Mesenchymal stem cell (in vitro differentiated cells and primary cell): ENCODE results near the gene WFDC9.
A peak's percentile ranks its signal among the peaks of the same experiment; 100 is the strongest.
"Not testable (repeated sequence)": the region's sequence is repeated elsewhere in the genome, so short reads cannot be mapped to it uniquely, and the experiment has no call there.

Experiments used
- DNase-seq: peaks from one replicate; pipeline ENCODE4 v3.0.0-alpha.2; 2013
- H2AFZ ChIP-seq: one replicate; pipeline ENCODE4 v1.6.1; 2013; ENCODE audit warnings: low read depth, mild to moderate bottlenecking, control low read depth, inconsistent platforms, low read length, moderate library complexity
- H2AK5ac ChIP-seq: 2 replicates; pipeline ENCODE4 v1.6.1; 2013; ENCODE audit warnings: low read length, moderate library complexity, mild to moderate bottlenecking, inconsistent platforms; ENCODE audit not compliant: severe bottlenecking
- H2BK120ac ChIP-seq: one replicate; pipeline ENCODE4 v1.6.1; 2013; ENCODE audit warnings: low read depth, mild to moderate bottlenecking, inconsistent platforms, low read length, moderate library complexity
- H2BK12ac ChIP-seq, 2 experiments: one replicate each; pipeline ENCODE4 v1.6.1; 2013; ENCODE audit warnings: inconsistent platforms in 2 of 2, low read length in 2 of 2, mild to moderate bottlenecking in 2 of 2, moderate library complexity in 2 of 2, control low read depth in 1 of 2
- H2BK15ac ChIP-seq: one replicate; pipeline ENCODE4 v1.6.1; 2013; ENCODE audit warnings: mild to moderate bottlenecking, low read depth, inconsistent platforms; ENCODE audit not compliant: poor library complexity, severe bottlenecking
- H2BK5ac ChIP-seq: 2 replicates; pipeline ENCODE4 v1.6.1; 2013; ENCODE audit warnings: low read depth, mild to moderate bottlenecking, low read length, control low read depth, inconsistent platforms; ENCODE audit not compliant: poor library complexity, severe bottlenecking
- H3K14ac ChIP-seq, 2 experiments: one replicate each; pipeline ENCODE4 v1.6.1; 2013; ENCODE audit warnings: inconsistent platforms in 2 of 2, low read length in 2 of 2, control low read depth in 1 of 2, mild to moderate bottlenecking in 1 of 2, moderate library complexity in 1 of 2
- H3K18ac ChIP-seq, 2 experiments: one replicate each; pipeline ENCODE4 v1.6.1; 2013; ENCODE audit warnings: inconsistent platforms in 2 of 2, low read length in 2 of 2, control low read depth in 1 of 2, low read depth in 1 of 2, mild to moderate bottlenecking in 1 of 2
- H3K23ac ChIP-seq, 2 experiments: one replicate each; pipeline ENCODE4 v1.6.1; 2013; ENCODE audit warnings: inconsistent platforms in 2 of 2, low read length in 2 of 2, mild to moderate bottlenecking in 2 of 2, moderate library complexity in 2 of 2, control low read depth in 1 of 2
- H3K27ac ChIP-seq: 2 replicates; pipeline ENCODE4 v1.5.1; 2013; ENCODE audit warnings: mild to moderate bottlenecking, moderate library complexity, low read length, control low read depth, inconsistent platforms; ENCODE audit not compliant: poor library complexity, severe bottlenecking
- H3K27me3 ChIP-seq, 2 experiments: 2 replicates each; pipeline versions ENCODE4 v1.6.1 to v1.7.0; 2013; ENCODE audit warnings: low read length in 2 of 2, mild to moderate bottlenecking in 2 of 2, moderate library complexity in 2 of 2, control low read depth in 1 of 2, inconsistent platforms in 1 of 2; ENCODE audit not compliant: control insufficient read depth in 1 of 2, insufficient read depth in 1 of 2
- H3K36me3 ChIP-seq, 2 experiments: 2 replicates each; pipeline versions ENCODE4 v1.6.1 to v1.7.0; 2013; ENCODE audit warnings: low read length in 2 of 2, control low read depth in 1 of 2, inconsistent platforms in 1 of 2, low read depth in 1 of 2, mild to moderate bottlenecking in 1 of 2; ENCODE audit not compliant: insufficient read depth in 2 of 2, control insufficient read depth in 1 of 2
- H3K4ac ChIP-seq, 2 experiments: one replicate each; pipeline ENCODE4 v1.6.1; 2013; ENCODE audit warnings: inconsistent platforms in 2 of 2, low read length in 2 of 2, mild to moderate bottlenecking in 2 of 2, moderate library complexity in 2 of 2, control low read depth in 1 of 2, low read depth in 1 of 2
- H3K4me1 ChIP-seq: 2 replicates; pipeline ENCODE4 v1.6.1; 2013; ENCODE audit warnings: low read depth, low read length, control low read depth; ENCODE audit not compliant: control insufficient read depth, insufficient read depth
- H3K4me2 ChIP-seq: 2 replicates; pipeline ENCODE4 v1.6.1; 2013; ENCODE audit warnings: low read length, mild to moderate bottlenecking, inconsistent platforms; ENCODE audit not compliant: poor library complexity, severe bottlenecking
- H3K4me3 ChIP-seq, 2 experiments: 2 replicates each; pipeline versions ENCODE4 v1.5.1 to v1.7.0; 2013; ENCODE audit warnings: low read length in 2 of 2, mild to moderate bottlenecking in 2 of 2, control low read depth in 1 of 2, low read depth in 1 of 2; ENCODE audit not compliant: insufficient read depth in 1 of 2
- H3K79me1 ChIP-seq: replicated peaks from 2 replicates; pipeline ENCODE4 v1.6.1; 2013; ENCODE audit warnings: mild to moderate bottlenecking, control low read depth, low read length, inconsistent platforms; ENCODE audit not compliant: poor library complexity, severe bottlenecking
- H3K9ac ChIP-seq: 2 replicates; pipeline ENCODE4 v1.7.0; 2013; ENCODE audit warnings: mild to moderate bottlenecking, low read length, moderate library complexity
- H3K9me3 ChIP-seq: 2 replicates; pipeline ENCODE4 v1.7.0; 2013; ENCODE audit warnings: mild to moderate bottlenecking, low read length; ENCODE audit not compliant: control insufficient read depth
- H4K8ac ChIP-seq: one replicate; pipeline ENCODE4 v1.6.1; 2013; ENCODE audit warnings: inconsistent platforms, mild to moderate bottlenecking, low read length, moderate library complexity
- H4K91ac ChIP-seq: one replicate; pipeline ENCODE4 v1.6.1; 2013; ENCODE audit warnings: mild to moderate bottlenecking, low read length, inconsistent platforms
- WGBS: methylation state at CpG from one replicate; pipeline ENCODE4 v1.1.7; 2013; ENCODE audit warnings: mixed read lengths; 5-methylcytosine and 5-hydroxymethylcytosine counted together

The WFDC9 gene

DNA sequence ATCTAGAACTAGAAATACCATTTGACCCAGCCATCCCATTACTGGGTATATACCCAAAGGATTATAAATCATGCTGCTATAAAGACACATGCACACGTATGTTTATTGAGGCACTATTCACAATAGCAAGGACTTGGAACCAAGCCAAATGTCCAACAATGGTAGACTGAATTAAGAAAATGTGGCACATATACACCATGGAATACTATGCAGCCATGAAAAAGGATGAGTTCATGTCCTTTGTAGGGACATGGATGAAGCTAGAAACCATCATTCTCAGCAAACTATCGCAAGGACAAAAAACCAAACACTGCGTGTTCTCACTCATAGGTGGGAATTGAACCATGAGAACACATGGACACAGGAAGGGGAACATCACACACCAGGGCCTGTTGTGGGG lies 26.0 kb upstream of the WFDC9 start:
- H3K9ac ChIP-seq, H2BK120ac ChIP-seq, H2BK12ac ChIP-seq, H2BK15ac ChIP-seq, H3K9me3 ChIP-seq, H3K18ac ChIP-seq, H3K4ac ChIP-seq, H3K36me3 ChIP-seq, H3K4me2 ChIP-seq, H3K27ac ChIP-seq, H3K79me1 ChIP-seq, H4K8ac ChIP-seq, DNase-seq, H2AK5ac ChIP-seq, H3K4me3 ChIP-seq, H3K4me1 ChIP-seq, H3K14ac ChIP-seq, H2BK5ac ChIP-seq, H2AFZ ChIP-seq, H4K91ac ChIP-seq, H3K23ac ChIP-seq, H3K27me3 ChIP-seq: not testable (repeated sequence)
- WGBS: 83% methylated on average over 1 of the region's 3 CpGs

DNA sequence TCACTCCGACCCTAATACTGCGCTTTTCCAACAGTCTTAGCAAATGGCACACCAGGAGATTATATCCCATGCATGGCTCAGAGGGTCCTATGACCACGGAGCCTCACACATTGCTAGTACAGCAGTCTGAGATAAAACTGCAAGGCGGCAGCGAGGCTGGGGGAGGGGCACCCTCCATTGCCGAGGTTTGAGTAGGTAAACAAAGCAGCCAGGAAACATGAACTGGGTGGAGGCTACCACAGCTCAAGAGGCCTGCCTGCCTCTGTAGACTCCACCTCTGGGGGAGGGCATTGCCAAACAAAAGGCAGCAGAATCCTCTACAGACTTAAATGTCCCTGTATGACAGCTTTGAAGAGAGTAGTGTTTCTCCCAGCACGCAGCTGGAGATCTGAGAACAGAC lies 20.6 kb upstream of the WFDC9 start:
- H4K91ac ChIP-seq, H2BK120ac ChIP-seq, H3K4me3 ChIP-seq, H3K9ac ChIP-seq, H4K8ac ChIP-seq, H3K4me1 ChIP-seq, H3K18ac ChIP-seq, H3K4ac ChIP-seq, H3K27me3 ChIP-seq, H2BK15ac ChIP-seq, H2BK12ac ChIP-seq, H3K23ac ChIP-seq, H3K14ac ChIP-seq, H3K79me1 ChIP-seq, H2AFZ ChIP-seq, H2AK5ac ChIP-seq, H3K36me3 ChIP-seq, H2BK5ac ChIP-seq, DNase-seq, H3K4me2 ChIP-seq, H3K27ac ChIP-seq, H3K9me3 ChIP-seq: not testable (repeated sequence)
- 82% methylated on average over 7 of the region's 7 CpGs for WGBS

DNA sequence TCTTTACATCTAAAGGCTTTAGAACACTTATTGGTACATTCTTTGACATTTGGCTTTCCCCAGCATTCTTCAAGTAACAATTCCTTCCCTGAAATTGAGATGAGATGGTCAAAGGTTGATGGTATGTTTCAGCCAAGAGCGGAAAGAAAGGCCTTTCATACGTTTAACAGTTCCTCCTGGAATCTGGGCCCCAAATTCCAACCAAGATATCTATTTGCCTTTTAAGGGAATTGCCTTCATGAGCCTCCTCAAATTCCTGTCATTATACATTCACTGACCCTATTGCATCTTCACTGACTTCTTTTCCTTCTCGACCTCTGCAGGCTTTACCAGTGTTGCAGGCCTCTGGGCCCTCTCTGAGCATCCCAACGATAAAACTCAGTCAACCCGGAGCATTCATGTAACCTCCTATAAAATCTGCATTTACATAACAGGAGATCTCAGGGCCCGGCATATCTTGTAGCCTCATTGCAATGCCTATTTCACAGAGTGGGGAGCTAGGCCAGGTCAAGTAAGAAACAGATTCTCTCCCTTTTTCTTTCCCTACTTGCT lies 18.3 kb upstream of the WFDC9 start:
- 68% methylated on average over 6 of the region's 6 CpGs for WGBS
- no peak overlapping the region for H3K4ac ChIP-seq
- H4K91ac ChIP-seq: no peak overlapping the region
- H2BK12ac ChIP-seq: no peak overlapping the region
- H3K9ac ChIP-seq: no peak overlapping the region
- no peak overlapping the region for H3K4me2 ChIP-seq
- no peak for DNase-seq
- H3K4me1 ChIP-seq: peaks cover 2% of the 10 kb centered on the region
- H3K23ac ChIP-seq: no peak overlapping the region
- H3K79me1 ChIP-seq: no peaks in the 10 kb centered on the region
- no peak overlapping the region for H2AFZ ChIP-seq
- no peak overlapping the region for H2AK5ac ChIP-seq
- H3K9me3 ChIP-seq: no peaks in the 10 kb centered on the region
- peaks cover 0 to 4% of the 10 kb centered on the region in 2 experiments for H3K27me3 ChIP-seq
- no peak overlapping the region for H3K18ac ChIP-seq
- H2BK15ac ChIP-seq: no peak overlapping the region
- no peak overlapping the region for H2BK5ac ChIP-seq
- H2BK120ac ChIP-seq: no peak overlapping the region
- no peak overlapping the region for H4K8ac ChIP-seq
- H3K14ac ChIP-seq: no peak overlapping the region
- H3K4me3 ChIP-seq: no peak overlapping the region
- H3K36me3 ChIP-seq: no peaks in the 10 kb centered on the region
- H3K27ac ChIP-seq: no peak overlapping the region

DNA sequence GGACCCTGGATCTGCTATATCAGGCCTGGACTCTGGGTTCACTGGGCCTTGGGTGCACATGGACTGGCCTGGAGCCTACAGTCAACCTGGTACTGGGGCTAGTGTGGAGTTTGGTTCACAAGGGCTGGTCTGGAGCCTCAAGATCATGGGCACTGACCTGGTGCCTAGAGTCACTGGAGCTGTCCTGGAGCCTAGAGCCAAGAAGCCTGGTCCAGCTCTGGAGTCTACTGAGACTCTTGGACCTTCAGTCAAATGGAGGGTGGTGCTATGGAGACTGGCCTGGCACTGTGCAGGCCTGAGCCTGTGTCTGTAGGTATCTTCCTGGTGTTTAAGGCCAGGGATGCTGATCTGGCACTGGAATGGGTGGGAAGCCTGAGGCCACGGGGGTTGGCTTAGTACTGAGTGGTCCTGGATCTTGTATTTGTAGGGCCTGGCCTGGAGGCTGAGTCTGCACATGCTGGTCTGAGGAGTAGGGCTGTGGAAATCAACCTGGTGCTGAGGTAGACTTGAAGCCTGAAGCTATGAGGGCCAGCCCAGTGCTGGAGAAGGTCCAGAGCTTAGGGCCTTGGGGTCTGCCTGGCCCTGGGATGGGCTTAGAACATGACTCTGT lies 16.5 kb upstream of the WFDC9 start:
- H3K27ac ChIP-seq: no peak overlapping the region
- 14% methylated on average over 1 of the region's 1 CpG for WGBS
- H2BK5ac ChIP-seq: no peak overlapping the region
- H2BK120ac ChIP-seq: no peak overlapping the region
- H3K9ac ChIP-seq: no peak overlapping the region
- H3K4me3 ChIP-seq: no peak overlapping the region
- no peak overlapping the region for H2AFZ ChIP-seq
- H3K18ac ChIP-seq: no peak overlapping the region
- H4K91ac ChIP-seq: no peak overlapping the region
- H4K8ac ChIP-seq: no peak overlapping the region
- no peaks in the 10 kb centered on the region for H3K9me3 ChIP-seq
- H3K79me1 ChIP-seq: no peaks in the 10 kb centered on the region
- H3K4me1 ChIP-seq: peaks cover 2% of the 10 kb centered on the region
- no peak overlapping the region for H2BK12ac ChIP-seq
- no peak overlapping the region for H3K4me2 ChIP-seq
- no peak overlapping the region for H2AK5ac ChIP-seq
- H3K23ac ChIP-seq: no peak overlapping the region
- H2BK15ac ChIP-seq: no peak overlapping the region
- H3K36me3 ChIP-seq: no peaks in the 10 kb centered on the region
- H3K4ac ChIP-seq: no peak overlapping the region
- H3K27me3 ChIP-seq: peaks cover 0 to 4% of the 10 kb centered on the region in 2 experiments
- DNase-seq: no peak
- peak overlapping the region in 1 of 2 experiments; percentile 15 for H3K14ac ChIP-seq
